GM12878 (cell line): Measurements from ENCODE around the gene CLN6.

ENCODE experiments used
- ATF2 ChIP-seq: IDR thresholded peaks from 2 replicates; pipeline ENCODE4 v1.6.1; 2012; ENCODE audit warnings: low read length, inconsistent platforms
- CTCF ChIP-seq, 3 experiments: IDR thresholded peaks in 2 of 3; conservative IDR thresholded peaks in 1 of 3; 2 replicates each; pipeline ENCODE4 v1.5.1; 2011; ENCODE audit warnings: low read depth in 3 of 3, low read length in 3 of 3, mild to moderate bottlenecking in 3 of 3, control low read depth in 2 of 3, moderate library complexity in 2 of 3, inconsistent platforms in 1 of 3, mixed read lengths in 1 of 3; ENCODE audit not compliant: control insufficient read depth in 2 of 3, insufficient read depth in 1 of 3; ENCODE audit errors: extremely low read depth in 1 of 3
- POLR2AphosphoS5 ChIP-seq: IDR thresholded peaks from 2 replicates; pipeline ENCODE4 v1.6.1; 2011; ENCODE audit warnings: mild to moderate bottlenecking, low read length, inconsistent platforms
- REST ChIP-seq: IDR thresholded peaks from 2 replicates; pipeline ENCODE4 v1.6.1; 2012; ENCODE audit warnings: mild to moderate bottlenecking, low read depth, low read length
- SP1 ChIP-seq: IDR thresholded peaks from one replicate; pipeline ENCODE4 v1.6.1; 2011; ENCODE audit warnings: low read depth, low read length
- SREBF2 ChIP-seq: IDR thresholded peaks from 2 replicates; pipeline ENCODE4 v1.6.1; 2012; ENCODE audit warnings: mild to moderate bottlenecking, low read length
- ZNF207 ChIP-seq: fragments of 450-650 bp; IDR thresholded peaks from 2 replicates; pipeline ENCODE4 v1.6.1; 2014; ENCODE audit warnings: antibody characterized with exemption, mild to moderate bottlenecking, borderline replicate concordance

GRCh38 chr15:68258692-68259091 lies 29.2 kb upstream of the CLN6 start:
- no peak for TF ChIP-seq CTCF (IDR thresholded peaks at IDR 0.05 in 2 of 3, conservative IDR thresholded peaks at IDR 0.05 in 1 of 3; ENCODE audit: control insufficient read depth in 2 of 3, extremely low read depth in 1 of 3, insufficient read depth in 1 of 3, low read depth in 3 of 3, low read length in 3 of 3)
- TF ChIP-seq ATF2 = no peak
- TF ChIP-seq SP1 = no peak
- TF ChIP-seq REST = no peak
- no peak for TF ChIP-seq POLR2AphosphoS5
- no peak for TF ChIP-seq ZNF207
- TF ChIP-seq SREBF2 = no peak
